HepG2 (cell line): ENCODE data around the gene ZNF394. TPM values are rescaled to one million over a fixed set of nuclear protein-coding genes. Genes with fewer than 3 reads are reported as not detected.

Source experiments
- CBX1 ChIP-seq: IDR thresholded peaks from one replicate; pipeline ENCODE4 v1.6.1; 2016; ENCODE audit warnings: antibody characterized with exemption, low read depth
- EZH2 ChIP-seq: conservative IDR thresholded peaks from 2 replicates; pipeline ENCODE4 v1.6.1; 2012; ENCODE audit warnings: mild to moderate bottlenecking, low read depth, low read length, moderate library complexity
- FOXJ3 ChIP-seq: sonication (generic); formaldehyde crosslinking; IDR thresholded peaks from 2 replicates; pipeline ENCODE4 v1.4.0; 2020; ENCODE audit warnings: missing genetic modification reagents, mild to moderate bottlenecking, borderline replicate concordance
- KAT7 ChIP-seq: IDR thresholded peaks from 2 replicates; pipeline ENCODE4 v1.6.1; 2018; ENCODE audit warnings: borderline replicate concordance, missing compliant biosample characterization
- KLF12 ChIP-seq: sonication (generic); formaldehyde crosslinking; IDR thresholded peaks from 2 replicates; pipeline ENCODE4 v1.4.0; 2020; ENCODE audit warnings: missing genetic modification reagents, borderline replicate concordance
- MATR3 ChIP-seq: sonication (generic); formaldehyde crosslinking; IDR thresholded peaks from 2 replicates; pipeline ENCODE4 v1.4.0; 2020; ENCODE audit warnings: missing genetic modification reagents
- MTF1 ChIP-seq: sonication (generic); formaldehyde crosslinking; IDR thresholded peaks from 2 replicates; pipeline ENCODE4 v1.5.0; 2020; ENCODE audit warnings: missing genetic modification reagents
- NBN ChIP-seq: fragments of 450-650 bp; conservative IDR thresholded peaks from 2 replicates; pipeline ENCODE4 v1.6.1; 2017
- NKX3-1 ChIP-seq: sonication (generic); formaldehyde crosslinking; IDR thresholded peaks from 2 replicates; pipeline ENCODE4 v1.5.0; 2020; ENCODE audit warnings: missing genetic modification reagents
- PCBP1 ChIP-seq: fragments of 200-400 bp; formaldehyde crosslinking; IDR thresholded peaks from 2 replicates; pipeline ENCODE4 v1.6.1; 2017; ENCODE audit warnings: mild to moderate bottlenecking, low read depth, low read length, borderline replicate concordance
- RBM39 ChIP-seq: fragments of 200-400 bp; formaldehyde crosslinking; IDR thresholded peaks from one replicate; pipeline ENCODE4 v1.6.1; 2018; ENCODE audit warnings: antibody characterized with exemption, mild to moderate bottlenecking, low read depth, low read length; ENCODE audit not compliant: poor library complexity, severe bottlenecking
- RFX1 ChIP-seq: fragments of 450-650 bp; IDR thresholded peaks from 2 replicates; pipeline ENCODE4 v1.6.1; 2017
- SP2 ChIP-seq: sonication (generic); formaldehyde crosslinking; IDR thresholded peaks from 2 replicates; pipeline ENCODE4 v1.5.1; 2020; ENCODE audit warnings: mild to moderate bottlenecking, missing genetic modification reagents
- ZBTB21 ChIP-seq: sonication (generic); formaldehyde crosslinking; IDR thresholded peaks from 2 replicates; pipeline ENCODE4 v1.4.0; 2020; ENCODE audit warnings: missing genetic modification reagents
- ZFP1 ChIP-seq: IDR thresholded peaks from 2 replicates; pipeline ENCODE4 v1.6.1; 2016
- ZNF101 ChIP-seq: sonication (generic); formaldehyde crosslinking; IDR thresholded peaks from 2 replicates; pipeline ENCODE4 v1.4.0; 2020; ENCODE audit warnings: mild to moderate bottlenecking, low read depth, missing genetic modification reagents, borderline replicate concordance
- ZNF629 ChIP-seq: sonication (generic); formaldehyde crosslinking; conservative IDR thresholded peaks from 2 replicates; pipeline ENCODE4 v1.5.0; 2020; ENCODE audit warnings: missing genetic modification reagents
- ZNF670 ChIP-seq: sonication (generic); formaldehyde crosslinking; IDR thresholded peaks from 2 replicates; pipeline ENCODE4 v1.8.0; 2022; ENCODE audit warnings: mild to moderate bottlenecking, missing genetic modification reagents, borderline replicate concordance
- ZNF7 ChIP-seq: IDR thresholded peaks from 2 replicates; pipeline ENCODE4 v1.6.1; 2016; ENCODE audit warnings: missing biosample characterization, missing genetic modification reagents
- polyA plus RNA-seq, 8 experiments: library from polyadenylated mRNA; depleted of rRNA in 3 of 8; stranded (reverse) in 7 of 8; unstranded in 1 of 8; fragments of >200 nt; fragmentation: Illumina TruSeq in 4 of 8; extraction: Trizol in 4 of 8; gene quantifications; 2 replicates each; pipeline versions ENCODE4 v1.2.1 to v1.2.3, GENCODE V29; 2011 to 2016; ENCODE audit warnings: low read depth in 4 of 8, missing spikeins in 1 of 8, mixed read lengths in 1 of 8; ENCODE audit not compliant: insufficient read depth in 1 of 8
- total RNA-seq, 5 experiments: library from RNA; depleted of rRNA; stranded (reverse); fragments of >200 nt; fragmentation: Illumina TruSeq; extraction: Trizol; gene quantifications; 2 replicates each; pipeline ENCODE4 v1.2.3, GENCODE V29; 2016; ENCODE audit warnings: low read depth in 1 of 5
- TF ChIP-seq, protein P1 (sequence below): sonication (generic); formaldehyde crosslinking; IDR thresholded peaks from 2 replicates; pipeline ENCODE4 v1.4.0; 2020; ENCODE audit warnings: missing genetic modification reagents
- TF ChIP-seq, protein P2 (sequence below): IDR thresholded peaks from 2 replicates; pipeline ENCODE4 v1.6.1; 2016; ENCODE audit warnings: missing compliant biosample characterization, missing genetic modification reagents, borderline replicate concordance
- TF ChIP-seq, protein P3 (sequence below): IDR thresholded peaks from 2 replicates; pipeline ENCODE4 v1.6.1; 2016; ENCODE audit warnings: low read depth, missing genetic modification reagents, missing compliant biosample characterization
- TF ChIP-seq, protein P4 (sequence below): sonication (generic); formaldehyde crosslinking; IDR thresholded peaks from 2 replicates; pipeline ENCODE4 v1.5.1; 2020; ENCODE audit warnings: missing genetic modification reagents, mild to moderate bottlenecking, borderline replicate concordance

ZNF394 gene
- total and polyA plus RNA-seq, 2 of the 13 experiments (the other 11 are each of a cell fraction or from before 2014, with no cell fraction given) = 7.8 to 19.6 TPM

DNA sequence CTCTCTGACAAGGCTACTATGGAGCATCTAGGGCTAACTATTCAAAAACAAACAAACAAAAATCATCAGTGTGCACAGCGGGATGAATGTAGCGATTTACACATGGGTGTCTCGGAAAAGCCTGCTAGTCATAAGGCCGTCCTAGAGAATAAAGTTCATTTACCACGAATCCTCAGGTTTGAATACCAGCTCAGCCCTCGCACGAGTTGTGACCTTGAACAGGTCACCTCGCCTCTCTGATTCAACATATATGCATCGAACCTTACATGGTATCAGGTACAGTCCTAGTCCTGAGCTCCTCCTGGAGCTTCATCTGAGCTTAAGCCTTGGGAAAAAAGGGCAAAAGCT is 34.7 kb downstream of the ZNF394 start (continued):
- no peak for TF ChIP-seq ZNF670
- TF ChIP-seq, protein P1, sequence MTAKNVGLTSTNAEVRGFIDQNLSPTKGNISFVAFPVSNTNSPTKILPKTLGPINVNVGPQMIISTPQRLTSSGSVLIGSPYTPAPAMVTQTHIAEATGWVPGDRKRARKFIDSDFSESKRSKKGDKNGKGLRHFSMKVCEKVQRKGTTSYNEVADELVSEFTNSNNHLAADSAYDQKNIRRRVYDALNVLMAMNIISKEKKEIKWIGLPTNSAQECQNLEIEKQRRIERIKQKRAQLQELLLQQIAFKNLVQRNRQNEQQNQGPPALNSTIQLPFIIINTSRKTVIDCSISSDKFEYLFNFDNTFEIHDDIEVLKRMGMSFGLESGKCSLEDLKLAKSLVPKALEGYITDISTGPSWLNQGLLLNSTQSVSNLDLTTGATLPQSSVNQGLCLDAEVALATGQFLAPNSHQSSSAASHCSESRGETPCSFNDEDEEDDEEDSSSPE = 0 out of 2 replicates have a peak, but pooled peaks have one; percentile 3
- no peak for TF ChIP-seq ZBTB21 (CRISPR knock-in tag)
- no peak for TF ChIP-seq EZH2
- TF ChIP-seq FOXJ3 (CRISPR knock-in tag) = 0 out of 2 replicates have a peak, but pooled peaks have one; percentile 27
- TF ChIP-seq RBM39 = no peak
- TF ChIP-seq, protein P2, sequence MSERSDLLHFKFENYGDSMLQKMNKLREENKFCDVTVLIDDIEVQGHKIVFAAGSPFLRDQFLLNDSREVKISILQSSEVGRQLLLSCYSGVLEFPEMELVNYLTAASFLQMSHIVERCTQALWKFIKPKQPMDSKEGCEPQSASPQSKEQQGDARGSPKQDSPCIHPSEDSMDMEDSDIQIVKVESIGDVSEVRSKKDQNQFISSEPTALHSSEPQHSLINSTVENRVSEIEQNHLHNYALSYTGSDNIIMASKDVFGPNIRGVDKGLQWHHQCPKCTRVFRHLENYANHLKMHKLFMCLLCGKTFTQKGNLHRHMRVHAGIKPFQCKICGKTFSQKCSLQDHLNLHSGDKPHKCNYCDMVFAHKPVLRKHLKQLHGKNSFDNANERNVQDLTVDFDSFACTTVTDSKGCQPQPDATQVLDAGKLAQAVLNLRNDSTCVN (CRISPR knock-in tag) = no peak
- TF ChIP-seq, protein P3, sequence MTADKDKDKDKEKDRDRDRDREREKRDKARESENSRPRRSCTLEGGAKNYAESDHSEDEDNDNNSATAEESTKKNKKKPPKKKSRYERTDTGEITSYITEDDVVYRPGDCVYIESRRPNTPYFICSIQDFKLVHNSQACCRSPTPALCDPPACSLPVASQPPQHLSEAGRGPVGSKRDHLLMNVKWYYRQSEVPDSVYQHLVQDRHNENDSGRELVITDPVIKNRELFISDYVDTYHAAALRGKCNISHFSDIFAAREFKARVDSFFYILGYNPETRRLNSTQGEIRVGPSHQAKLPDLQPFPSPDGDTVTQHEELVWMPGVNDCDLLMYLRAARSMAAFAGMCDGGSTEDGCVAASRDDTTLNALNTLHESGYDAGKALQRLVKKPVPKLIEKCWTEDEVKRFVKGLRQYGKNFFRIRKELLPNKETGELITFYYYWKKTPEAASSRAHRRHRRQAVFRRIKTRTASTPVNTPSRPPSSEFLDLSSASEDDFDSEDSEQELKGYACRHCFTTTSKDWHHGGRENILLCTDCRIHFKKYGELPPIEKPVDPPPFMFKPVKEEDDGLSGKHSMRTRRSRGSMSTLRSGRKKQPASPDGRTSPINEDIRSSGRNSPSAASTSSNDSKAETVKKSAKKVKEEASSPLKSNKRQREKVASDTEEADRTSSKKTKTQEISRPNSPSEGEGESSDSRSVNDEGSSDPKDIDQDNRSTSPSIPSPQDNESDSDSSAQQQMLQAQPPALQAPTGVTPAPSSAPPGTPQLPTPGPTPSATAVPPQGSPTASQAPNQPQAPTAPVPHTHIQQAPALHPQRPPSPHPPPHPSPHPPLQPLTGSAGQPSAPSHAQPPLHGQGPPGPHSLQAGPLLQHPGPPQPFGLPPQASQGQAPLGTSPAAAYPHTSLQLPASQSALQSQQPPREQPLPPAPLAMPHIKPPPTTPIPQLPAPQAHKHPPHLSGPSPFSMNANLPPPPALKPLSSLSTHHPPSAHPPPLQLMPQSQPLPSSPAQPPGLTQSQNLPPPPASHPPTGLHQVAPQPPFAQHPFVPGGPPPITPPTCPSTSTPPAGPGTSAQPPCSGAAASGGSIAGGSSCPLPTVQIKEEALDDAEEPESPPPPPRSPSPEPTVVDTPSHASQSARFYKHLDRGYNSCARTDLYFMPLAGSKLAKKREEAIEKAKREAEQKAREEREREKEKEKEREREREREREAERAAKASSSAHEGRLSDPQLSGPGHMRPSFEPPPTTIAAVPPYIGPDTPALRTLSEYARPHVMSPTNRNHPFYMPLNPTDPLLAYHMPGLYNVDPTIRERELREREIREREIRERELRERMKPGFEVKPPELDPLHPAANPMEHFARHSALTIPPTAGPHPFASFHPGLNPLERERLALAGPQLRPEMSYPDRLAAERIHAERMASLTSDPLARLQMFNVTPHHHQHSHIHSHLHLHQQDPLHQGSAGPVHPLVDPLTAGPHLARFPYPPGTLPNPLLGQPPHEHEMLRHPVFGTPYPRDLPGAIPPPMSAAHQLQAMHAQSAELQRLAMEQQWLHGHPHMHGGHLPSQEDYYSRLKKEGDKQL (CRISPR knock-in tag) = no peak
- 0 out of 2 replicates have a peak, but pooled peaks have one; percentile 2 for TF ChIP-seq MTF1 (CRISPR knock-in tag)
- no peak for TF ChIP-seq KAT7 (CRISPR knock-in tag)
- 0 out of 2 replicates have a peak, but pooled peaks have one; percentile 2 for TF ChIP-seq KLF12
- no peak for TF ChIP-seq ZNF101 (CRISPR knock-in tag)
- no peak for TF ChIP-seq ZNF7
- no peak for TF ChIP-seq ZFP1 (CRISPR knock-in tag)
- no peak for TF ChIP-seq NBN
- TF ChIP-seq ZNF629 (CRISPR knock-in tag) = no peak
- TF ChIP-seq MATR3 (CRISPR knock-in tag) = no peak
- no peak for TF ChIP-seq SP2 (CRISPR knock-in tag)
- TF ChIP-seq PCBP1 = no peak
- TF ChIP-seq CBX1 = no peak
- TF ChIP-seq RFX1 = no peak
- TF ChIP-seq, protein P4, sequence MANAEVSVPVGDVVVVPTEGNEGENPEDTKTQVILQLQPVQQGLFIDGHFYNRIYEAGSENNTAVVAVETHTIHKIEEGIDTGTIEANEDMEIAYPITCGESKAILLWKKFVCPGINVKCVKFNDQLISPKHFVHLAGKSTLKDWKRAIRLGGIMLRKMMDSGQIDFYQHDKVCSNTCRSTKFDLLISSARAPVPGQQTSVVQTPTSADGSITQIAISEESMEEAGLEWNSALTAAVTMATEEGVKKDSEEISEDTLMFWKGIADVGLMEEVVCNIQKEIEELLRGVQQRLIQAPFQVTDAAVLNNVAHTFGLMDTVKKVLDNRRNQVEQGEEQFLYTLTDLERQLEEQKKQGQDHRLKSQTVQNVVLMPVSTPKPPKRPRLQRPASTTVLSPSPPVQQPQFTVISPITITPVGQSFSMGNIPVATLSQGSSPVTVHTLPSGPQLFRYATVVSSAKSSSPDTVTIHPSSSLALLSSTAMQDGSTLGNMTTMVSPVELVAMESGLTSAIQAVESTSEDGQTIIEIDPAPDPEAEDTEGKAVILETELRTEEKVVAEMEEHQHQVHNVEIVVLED = no peak
- no peak for TF ChIP-seq NKX3-1 (CRISPR knock-in tag)
